H9 (cell line): ENCODE data around the gene FILIP1. TPM values are rescaled to one million over a fixed set of nuclear protein-coding genes. Genes with fewer than 3 reads are reported as not detected.

Experiments
- DNase-seq: peaks from one replicate; pipeline ENCODE4 v3.0.0-alpha.2; 2017
- H2AFZ ChIP-seq: one replicate; pipeline ENCODE4 v1.6.1; 2013; ENCODE audit warnings: mild to moderate bottlenecking, low read length, control low read depth, moderate library complexity
- H2AK5ac ChIP-seq: 2 replicates; pipeline ENCODE4 v1.6.1; 2013; ENCODE audit warnings: low read length, control low read depth, mixed read lengths; ENCODE audit not compliant: insufficient read length
- H2BK120ac ChIP-seq: one replicate; pipeline ENCODE4 v1.6.1; 2013; ENCODE audit warnings: low read depth, mild to moderate bottlenecking, low read length, control low read depth, inconsistent platforms; ENCODE audit not compliant: poor library complexity, severe bottlenecking
- H2BK12ac ChIP-seq: 2 replicates; pipeline ENCODE4 v1.6.1; 2013; ENCODE audit warnings: low read length, control low read depth, mixed read lengths, low read depth; ENCODE audit not compliant: insufficient read length
- H2BK15ac ChIP-seq: 2 replicates; pipeline ENCODE4 v1.6.1; 2013; ENCODE audit warnings: low read depth, low read length, control low read depth
- H2BK20ac ChIP-seq: one replicate; pipeline ENCODE4 v1.6.1; 2013; ENCODE audit warnings: low read depth, mild to moderate bottlenecking, low read length, control low read depth, inconsistent platforms; ENCODE audit not compliant: poor library complexity, severe bottlenecking
- H2BK5ac ChIP-seq: 2 replicates; pipeline ENCODE4 v1.6.1; 2013; ENCODE audit warnings: low read length, control low read depth, mixed read lengths; ENCODE audit not compliant: insufficient read length
- H3K14ac ChIP-seq: 2 replicates; pipeline ENCODE4 v1.6.1; 2013; ENCODE audit warnings: low read length, control low read depth; ENCODE audit not compliant: insufficient read depth
- H3K18ac ChIP-seq: 2 replicates; pipeline ENCODE4 v1.6.1; 2013; ENCODE audit warnings: low read depth, mild to moderate bottlenecking, mixed read lengths, low read length, control low read depth; ENCODE audit not compliant: insufficient read length
- H3K23ac ChIP-seq: 2 replicates; pipeline ENCODE4 v1.6.1; 2013; ENCODE audit warnings: low read length, control low read depth, mixed read lengths, low read depth; ENCODE audit not compliant: insufficient read length
- H3K23me2 ChIP-seq: 2 replicates; pipeline ENCODE4 v1.6.1; 2013; ENCODE audit warnings: low read depth, mild to moderate bottlenecking, mixed read lengths, low read length, control low read depth; ENCODE audit not compliant: insufficient read length, poor library complexity, severe bottlenecking
- H3K27ac ChIP-seq: 2 replicates; pipeline ENCODE4 v1.5.1; 2013; ENCODE audit warnings: low read length, control low read depth, mixed read lengths, low read depth; ENCODE audit not compliant: insufficient read length
- H3K27me3 ChIP-seq: 2 replicates; pipeline ENCODE4 v1.6.1; 2013; ENCODE audit warnings: low read length, control low read depth, inconsistent platforms; ENCODE audit not compliant: insufficient read depth
- H3K4ac ChIP-seq: 2 replicates; pipeline ENCODE4 v1.6.1; 2013; ENCODE audit warnings: low read depth, mild to moderate bottlenecking, control low read depth, inconsistent platforms, low read length, moderate library complexity
- H3K4me1 ChIP-seq: 2 replicates; pipeline ENCODE4 v1.6.1; 2013; ENCODE audit warnings: low read length, control low read depth, inconsistent platforms; ENCODE audit not compliant: insufficient read depth
- H3K4me2 ChIP-seq: 2 replicates; pipeline ENCODE4 v1.6.1; 2013; ENCODE audit warnings: low read length, control low read depth, mixed read lengths; ENCODE audit not compliant: insufficient read length, insufficient read depth
- H3K56ac ChIP-seq: 2 replicates; pipeline ENCODE4 v1.6.1; 2013; ENCODE audit warnings: low read depth, mild to moderate bottlenecking, mixed read lengths, low read length, control low read depth; ENCODE audit not compliant: insufficient read length
- H3K79me1 ChIP-seq: 2 replicates; pipeline ENCODE4 v1.6.1; 2013; ENCODE audit warnings: low read depth, mild to moderate bottlenecking, moderate library complexity, low read length, control low read depth, inconsistent platforms; ENCODE audit not compliant: insufficient read depth, poor library complexity, severe bottlenecking
- H3K79me2 ChIP-seq: 2 replicates; pipeline ENCODE4 v1.6.1; 2013; ENCODE audit warnings: low read length, control low read depth, inconsistent platforms; ENCODE audit not compliant: insufficient read depth
- H3K9ac ChIP-seq: 2 replicates; pipeline ENCODE4 v1.6.1; 2013; ENCODE audit warnings: low read length, control low read depth, mixed read lengths; ENCODE audit not compliant: insufficient read length; ENCODE audit errors: extremely low read depth
- H3K9me3 ChIP-seq: one replicate; pipeline ENCODE4 v1.6.1; 2013; ENCODE audit warnings: low read depth, low read length, inconsistent platforms; ENCODE audit not compliant: control insufficient read depth
- H3T11ph ChIP-seq: one replicate; pipeline ENCODE4 v1.6.1; 2013; ENCODE audit warnings: mild to moderate bottlenecking, low read length, control low read depth, inconsistent platforms
- H4K20me1 ChIP-seq: one replicate; pipeline ENCODE4 v1.6.1; 2013; ENCODE audit not compliant: control insufficient read depth, insufficient read length, insufficient read depth
- H4K5ac ChIP-seq: 2 replicates; pipeline ENCODE4 v1.6.1; 2013; ENCODE audit warnings: low read depth, mild to moderate bottlenecking, mixed read lengths, low read length, control low read depth; ENCODE audit not compliant: insufficient read length
- H4K8ac ChIP-seq: replicated peaks from 2 replicates; pipeline ENCODE4 v1.6.1; 2013; ENCODE audit warnings: low read length, control low read depth, mixed read lengths, low read depth; ENCODE audit not compliant: insufficient read length
- H4K91ac ChIP-seq: 2 replicates; pipeline ENCODE4 v1.6.1; 2013; ENCODE audit warnings: low read depth, mild to moderate bottlenecking, moderate library complexity, mixed read lengths, low read length, control low read depth; ENCODE audit not compliant: insufficient read length
- H3K27ac Mint-ChIP-seq, 3 experiments: 2 replicates in 2 of 3; 3 replicates in 1 of 3; pipeline ENCODE4 v1.8.0; 2020 to 2021; ENCODE audit warnings: mixed read lengths in 3 of 3, mild to moderate bottlenecking in 1 of 3, moderate library complexity in 1 of 3
- H3K27me3 Mint-ChIP-seq: 2 replicates; pipeline ENCODE4 v1.8.0; 2021; ENCODE audit warnings: low read depth, mild to moderate bottlenecking, moderate library complexity, mixed read lengths
- H3K36me3 Mint-ChIP-seq, 3 experiments: 2 replicates in 2 of 3; 3 replicates in 1 of 3; pipeline ENCODE4 v1.8.0; 2020 to 2021; ENCODE audit warnings: low read depth in 3 of 3, mixed read lengths in 3 of 3; ENCODE audit not compliant: insufficient read depth in 1 of 3
- H3K4me1 Mint-ChIP-seq, 2 experiments: 2 replicates each; pipeline ENCODE4 v1.8.0; 2020; ENCODE audit warnings: mixed read lengths in 2 of 2
- H3K4me3 Mint-ChIP-seq, 2 experiments: 2 replicates in 1 of 2; 3 replicates in 1 of 2; pipeline ENCODE4 v1.8.0; 2020 to 2021; ENCODE audit warnings: mild to moderate bottlenecking in 2 of 2, mixed read lengths in 2 of 2, moderate library complexity in 1 of 2
- H3K9me3 Mint-ChIP-seq, 2 experiments: 2 replicates in 1 of 2; 3 replicates in 1 of 2; pipeline ENCODE4 v1.8.0; 2020; ENCODE audit warnings: mild to moderate bottlenecking in 2 of 2, mixed read lengths in 2 of 2, moderate library complexity in 1 of 2
- WGBS: extraction: QIAGEN DNeasy Blood & Tissue Kit; methylation state at CpG from one replicate; pipeline ENCODE4 v1.1.7; 2013; ENCODE audit warnings: missing lambda C conversion rate, low lambda C conversion rate, mixed read lengths; ENCODE audit not compliant: insufficient read length; ENCODE audit errors: extremely low coverage; 5-methylcytosine and 5-hydroxymethylcytosine counted together
- total RNA-seq: library from RNA; stranded (reverse); gene quantifications from 2 replicates; pipeline ENCODE4 v1.2.1, GENCODE V29; 2021
- TF ChIP-seq, protein P1 (sequence below): fragments of 200-600 bp; sonication (generic); conservative IDR thresholded peaks from 3 replicates; pipeline ENCODE4 v1.8.0; 2021; ENCODE audit warnings: antibody characterized with exemption, mild to moderate bottlenecking

The FILIP1 gene
- total RNA-seq, 1 experiment from 2014 or later = 10.5 TPM

DNA sequence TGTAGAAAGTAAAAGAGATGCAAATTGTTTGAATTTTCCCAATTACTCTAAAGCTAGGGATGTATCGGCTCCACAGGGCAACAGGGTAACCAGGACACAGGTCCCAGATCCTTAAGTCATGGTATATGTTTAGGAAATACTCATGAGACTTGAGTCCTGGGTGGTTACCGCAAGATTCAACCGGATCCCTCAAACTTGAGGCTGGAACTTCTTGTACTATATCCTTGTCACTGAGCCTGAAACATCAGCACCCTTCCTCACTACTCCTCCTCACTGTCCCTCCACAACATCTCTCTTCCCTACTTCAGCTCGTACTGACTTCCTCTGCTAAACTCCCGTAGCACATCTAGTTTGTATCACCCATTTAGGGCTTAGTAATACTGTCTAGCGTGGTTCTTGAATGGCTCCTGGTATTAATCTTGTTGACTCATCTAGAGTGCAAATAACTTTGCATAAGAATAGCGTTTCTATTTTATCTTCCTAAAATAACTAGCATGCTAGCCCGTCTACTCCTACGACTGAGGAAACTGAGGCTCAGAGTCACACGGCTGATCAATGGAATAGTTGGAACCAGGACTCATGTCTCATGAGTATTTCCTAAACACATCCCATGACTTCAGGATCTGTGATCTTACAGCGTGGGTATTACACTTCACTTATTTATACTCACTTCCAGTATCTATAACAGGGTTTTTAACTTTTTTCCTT lies 72.1 kb downstream of the FILIP1 start:
- Mint-ChIP-seq H3K36me3 (no peaks in the 10 kb centered on the region), H3K4me3 (no peak overlapping the region), H3K9me3 (no peaks in the 10 kb centered on the region), H3K27ac (no peak overlapping the region), H3K4me1 (peaks cover 5 to 6% of the 10 kb centered on the region in 2 experiments), H3K27me3 (no peaks in the 10 kb centered on the region; the same call in 1 of the 2 replicates)
- no peak overlapping the region for H3K14ac ChIP-seq
- no peaks in the 10 kb centered on the region for H3K79me2 ChIP-seq
- H3K18ac ChIP-seq = no peak overlapping the region
- no peak overlapping the region for H3T11ph ChIP-seq
- H3K4ac ChIP-seq = no peak overlapping the region
- H3K4me1 ChIP-seq = no peaks in the 10 kb centered on the region
- H2BK120ac ChIP-seq = no peak overlapping the region
- no peak overlapping the region for H3K56ac ChIP-seq
- no peaks in the 10 kb centered on the region for H3K9me3 ChIP-seq
- no peak overlapping the region for H2BK5ac ChIP-seq
- H4K91ac ChIP-seq = no peak overlapping the region
- DNase-seq = no peak
- H2BK15ac ChIP-seq = no peak overlapping the region
- no peak overlapping the region for H3K4me2 ChIP-seq
- no peak overlapping the region for H3K27ac ChIP-seq
- no peak overlapping the region for H3K9ac ChIP-seq
- no peaks in the 10 kb centered on the region for H3K27me3 ChIP-seq
- H3K79me1 ChIP-seq = no peaks in the 10 kb centered on the region
- H4K8ac ChIP-seq = no peak overlapping the region
- H2AFZ ChIP-seq = no peak overlapping the region
- no peak overlapping the region for H2BK20ac ChIP-seq
- H4K20me1 ChIP-seq = no peaks in the 10 kb centered on the region
- TF ChIP-seq, protein P1, sequence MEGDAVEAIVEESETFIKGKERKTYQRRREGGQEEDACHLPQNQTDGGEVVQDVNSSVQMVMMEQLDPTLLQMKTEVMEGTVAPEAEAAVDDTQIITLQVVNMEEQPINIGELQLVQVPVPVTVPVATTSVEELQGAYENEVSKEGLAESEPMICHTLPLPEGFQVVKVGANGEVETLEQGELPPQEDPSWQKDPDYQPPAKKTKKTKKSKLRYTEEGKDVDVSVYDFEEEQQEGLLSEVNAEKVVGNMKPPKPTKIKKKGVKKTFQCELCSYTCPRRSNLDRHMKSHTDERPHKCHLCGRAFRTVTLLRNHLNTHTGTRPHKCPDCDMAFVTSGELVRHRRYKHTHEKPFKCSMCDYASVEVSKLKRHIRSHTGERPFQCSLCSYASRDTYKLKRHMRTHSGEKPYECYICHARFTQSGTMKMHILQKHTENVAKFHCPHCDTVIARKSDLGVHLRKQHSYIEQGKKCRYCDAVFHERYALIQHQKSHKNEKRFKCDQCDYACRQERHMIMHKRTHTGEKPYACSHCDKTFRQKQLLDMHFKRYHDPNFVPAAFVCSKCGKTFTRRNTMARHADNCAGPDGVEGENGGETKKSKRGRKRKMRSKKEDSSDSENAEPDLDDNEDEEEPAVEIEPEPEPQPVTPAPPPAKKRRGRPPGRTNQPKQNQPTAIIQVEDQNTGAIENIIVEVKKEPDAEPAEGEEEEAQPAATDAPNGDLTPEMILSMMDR = no peak
- H3K23ac ChIP-seq = no peak overlapping the region
- no CpG with 5 or more reads among the region's 11 CpGs for WGBS
- no peak overlapping the region for H2BK12ac ChIP-seq
- no peaks in the 10 kb centered on the region for H3K23me2 ChIP-seq
- H2AK5ac ChIP-seq = no peak overlapping the region
- H4K5ac ChIP-seq = no peak overlapping the region
